CD4-positive, alpha-beta T cell treated with Interleukin-15 for 1 hour (primary cell): ENCODE results near the gene STK40.

Experiments
- DNase-seq: peaks from one replicate; pipeline ENCODE4 v3.0.0-alpha.2; 2020

Gene STK40

DNA sequence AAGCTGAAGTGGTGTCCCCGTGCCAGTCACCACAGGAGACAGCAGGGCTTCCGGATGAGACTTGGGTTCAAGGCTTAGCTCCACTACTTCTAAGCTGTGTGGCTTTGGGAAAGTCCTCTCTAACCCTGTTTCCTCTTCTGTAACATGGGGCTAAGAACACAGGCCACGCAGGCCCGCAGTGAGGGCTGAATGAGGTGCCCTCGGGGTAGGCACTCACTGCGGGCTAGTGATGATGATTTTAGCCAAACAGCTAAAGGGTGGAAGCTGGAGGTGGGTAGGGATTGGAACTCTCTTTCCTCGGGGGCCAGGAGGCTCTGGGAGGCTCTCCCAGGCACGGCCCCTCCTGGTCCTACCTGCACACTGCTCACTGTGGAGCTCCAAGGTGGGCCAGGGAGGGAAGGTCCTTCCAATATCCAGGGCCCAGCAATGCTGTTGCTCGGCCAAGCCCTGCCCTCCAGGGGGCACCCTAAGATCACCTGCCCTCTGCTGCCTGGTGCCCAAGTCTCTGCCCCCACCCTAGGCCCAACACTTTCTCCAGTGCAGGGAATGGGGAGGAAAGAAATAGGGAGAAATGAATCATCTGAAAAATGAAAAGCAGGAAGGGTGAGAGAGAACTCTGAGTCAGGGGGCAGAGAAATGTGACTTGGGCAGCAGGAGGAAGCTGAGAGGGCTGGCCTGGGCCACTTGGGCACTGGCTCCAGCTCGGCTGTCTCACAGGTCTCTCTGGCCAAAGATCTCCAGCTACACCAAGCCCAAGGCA, 43.1 kb downstream of the STK40 start:
- peak; percentile 57 for DNase-seq

DNA sequence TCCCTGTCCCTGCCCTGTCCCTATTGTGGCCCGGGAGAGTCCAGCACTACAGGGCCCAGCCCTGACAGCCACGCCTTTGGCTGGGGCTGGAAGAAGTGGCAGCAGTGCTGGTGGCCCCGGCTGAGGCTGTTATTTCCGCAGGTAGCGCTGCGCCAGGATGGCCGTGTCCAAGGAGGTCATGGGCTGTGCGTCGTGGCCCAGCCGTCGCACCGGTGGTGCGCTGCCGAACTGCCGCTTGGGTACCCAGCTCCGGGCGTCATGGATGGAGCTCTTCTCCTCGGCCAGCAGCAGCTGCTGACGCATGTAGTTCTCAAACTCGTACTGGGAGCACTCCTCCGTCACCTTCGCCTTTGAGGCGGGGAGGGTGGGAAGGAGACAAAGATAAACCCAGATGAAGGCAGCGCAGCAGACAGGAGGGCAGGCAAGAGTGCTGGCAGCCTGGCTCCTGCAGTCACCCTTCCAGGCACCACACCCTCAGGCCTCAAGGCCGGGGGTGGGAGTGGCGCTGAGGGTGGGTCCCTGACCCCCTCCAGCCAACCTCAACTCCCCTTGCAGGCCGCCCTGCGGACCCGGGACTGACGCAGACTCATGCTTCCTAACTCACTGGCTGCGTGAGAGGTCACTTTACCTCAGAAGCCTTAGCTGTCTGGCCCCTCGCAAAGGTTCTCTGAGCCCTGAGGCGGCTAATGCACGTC, 44.0 kb downstream of the STK40 start:
- DNase-seq, result no peak

DNA sequence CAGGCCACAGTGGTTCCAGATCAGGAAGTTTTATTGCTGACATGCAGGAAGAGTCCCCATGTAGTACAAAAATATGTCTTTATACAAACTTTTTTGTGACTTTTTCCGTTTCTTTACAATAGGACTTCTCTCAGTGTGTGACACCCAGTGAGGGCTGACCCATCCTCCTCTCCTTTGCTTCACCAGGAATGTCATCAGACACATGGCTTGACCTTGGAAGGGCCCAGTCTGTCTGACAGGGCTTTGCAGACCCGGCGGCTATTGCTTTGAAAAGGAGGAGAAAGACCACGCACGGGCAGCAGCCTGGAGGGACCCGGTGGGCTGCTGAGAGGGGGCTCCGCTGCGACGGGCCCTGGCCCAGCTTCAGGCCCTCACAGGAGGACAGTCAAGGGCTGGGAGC, 46.1 kb downstream of the STK40 start:
- no peak for DNase-seq

DNA sequence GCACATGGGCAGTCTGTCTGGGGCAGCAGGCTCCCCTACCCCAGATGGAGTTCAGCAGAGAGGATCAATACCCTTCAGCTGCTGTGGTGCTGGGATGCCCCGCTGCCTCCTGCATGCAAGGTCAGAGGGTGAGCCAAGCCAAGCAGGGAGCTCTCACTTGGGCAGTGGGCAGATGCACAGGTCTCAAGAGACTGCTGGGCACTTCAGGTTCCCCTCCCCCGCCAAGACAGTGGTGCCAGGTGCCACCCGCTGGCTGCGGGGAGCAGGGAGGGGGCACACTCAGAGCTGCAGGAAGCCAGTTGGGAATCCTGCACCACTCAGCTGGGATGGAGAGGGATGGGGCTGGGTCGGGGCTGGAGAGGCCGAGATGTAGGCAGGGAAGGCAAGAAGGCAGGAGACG, 46.5 kb downstream of the STK40 start:
- DNase-seq, result no peak

DNA sequence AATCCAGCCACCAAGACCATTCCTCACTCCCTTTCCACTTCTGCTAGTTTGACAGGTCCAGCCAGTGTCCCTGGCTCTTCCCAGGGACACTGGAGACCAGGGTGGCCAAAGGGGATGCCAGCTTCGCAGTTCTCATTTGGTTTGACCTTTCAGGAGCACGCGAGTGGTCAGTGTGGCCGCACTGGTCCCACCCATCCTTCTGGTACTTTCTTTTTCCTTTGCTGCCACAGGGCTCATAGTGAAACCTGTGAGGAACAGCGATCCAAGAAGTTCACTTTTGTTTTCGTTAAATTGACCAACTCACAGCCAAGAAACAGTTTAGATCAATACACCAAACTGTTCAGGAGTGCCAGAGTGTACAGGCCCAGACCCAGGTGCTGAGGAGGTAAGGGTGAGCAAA, 47.9 kb downstream of the STK40 start:
- no peak for DNase-seq

DNA sequence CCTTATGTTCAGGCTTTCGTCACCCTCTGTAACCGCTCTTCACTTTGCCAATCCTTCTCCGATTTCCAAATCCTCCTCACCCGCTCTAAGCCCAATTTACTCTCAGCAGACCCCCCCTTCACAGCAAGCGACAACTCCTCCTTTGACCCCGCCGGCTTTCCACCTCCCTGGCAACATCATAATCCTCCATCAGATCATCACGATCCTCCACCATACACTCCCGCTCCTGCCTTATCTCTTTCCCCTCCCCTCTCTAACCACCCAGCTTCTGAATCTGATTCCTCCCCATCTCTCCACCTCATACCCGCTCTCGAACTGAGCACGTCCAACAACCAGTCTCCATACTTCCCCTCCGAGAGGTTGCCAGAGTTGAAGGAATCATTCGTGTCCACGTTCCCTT, 54.8 kb downstream of the STK40 start:
- no peak for DNase-seq

DNA sequence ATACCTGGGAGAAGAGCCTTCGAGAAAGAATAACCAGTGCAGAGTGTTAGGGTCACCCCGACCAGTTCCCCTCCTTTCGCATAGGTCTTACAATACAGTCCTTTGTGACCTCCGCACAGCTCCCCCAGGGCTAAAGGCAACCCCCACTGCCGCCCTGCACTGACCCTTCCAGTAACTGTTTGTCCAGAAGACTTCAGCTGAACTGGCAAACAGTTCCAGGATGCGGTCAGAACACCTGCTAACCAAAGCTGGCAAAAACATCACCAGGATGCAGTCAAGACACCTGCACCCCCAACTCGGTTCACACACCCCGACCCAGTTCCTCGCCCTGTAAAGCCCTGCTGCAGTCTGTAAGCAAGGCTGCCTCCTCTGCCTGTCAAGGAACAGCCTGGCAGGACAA, 55.9 kb downstream of the STK40 start:
- DNase-seq, result no peak

DNA sequence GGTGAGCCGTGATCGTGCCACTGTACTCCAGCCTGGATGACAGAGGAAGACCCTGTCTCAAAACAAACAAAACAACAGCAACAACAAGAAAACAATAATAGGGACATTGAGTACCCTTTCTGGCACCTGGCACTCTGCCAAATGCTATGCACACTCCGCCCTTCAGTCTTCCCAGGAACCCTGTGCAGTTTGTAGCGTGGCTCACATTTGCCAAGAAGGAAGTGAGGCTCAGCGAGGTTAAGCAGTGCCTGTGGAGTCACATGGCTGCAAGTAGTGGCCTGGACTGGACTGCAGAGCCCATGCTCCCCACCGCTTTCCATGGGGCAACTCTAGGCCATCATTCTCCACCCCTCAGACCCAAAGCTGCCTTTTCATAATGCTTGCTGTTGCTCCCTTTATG, 57.0 kb downstream of the STK40 start:
- DNase-seq, result no peak

DNA sequence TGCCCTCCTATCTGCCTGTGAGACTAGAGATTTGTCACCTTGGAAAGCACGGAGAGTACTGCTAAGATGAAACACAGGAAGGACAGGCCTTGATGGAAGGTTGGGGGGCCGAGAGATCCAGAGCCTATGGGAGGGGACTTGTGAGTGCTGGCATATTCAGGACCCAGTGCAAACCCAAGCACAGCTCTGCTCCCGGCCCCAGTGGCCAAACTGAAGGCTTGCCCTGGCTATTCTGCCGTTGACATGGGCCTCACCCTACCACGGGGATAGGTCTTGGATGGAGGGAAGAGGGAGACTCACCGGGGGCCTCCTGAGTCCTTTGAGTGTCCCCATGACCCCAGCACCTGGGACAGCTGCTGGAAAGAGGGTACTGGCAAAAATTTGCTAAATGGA, 57.6 kb downstream of the STK40 start:
- DNase-seq, result no peak

DNA sequence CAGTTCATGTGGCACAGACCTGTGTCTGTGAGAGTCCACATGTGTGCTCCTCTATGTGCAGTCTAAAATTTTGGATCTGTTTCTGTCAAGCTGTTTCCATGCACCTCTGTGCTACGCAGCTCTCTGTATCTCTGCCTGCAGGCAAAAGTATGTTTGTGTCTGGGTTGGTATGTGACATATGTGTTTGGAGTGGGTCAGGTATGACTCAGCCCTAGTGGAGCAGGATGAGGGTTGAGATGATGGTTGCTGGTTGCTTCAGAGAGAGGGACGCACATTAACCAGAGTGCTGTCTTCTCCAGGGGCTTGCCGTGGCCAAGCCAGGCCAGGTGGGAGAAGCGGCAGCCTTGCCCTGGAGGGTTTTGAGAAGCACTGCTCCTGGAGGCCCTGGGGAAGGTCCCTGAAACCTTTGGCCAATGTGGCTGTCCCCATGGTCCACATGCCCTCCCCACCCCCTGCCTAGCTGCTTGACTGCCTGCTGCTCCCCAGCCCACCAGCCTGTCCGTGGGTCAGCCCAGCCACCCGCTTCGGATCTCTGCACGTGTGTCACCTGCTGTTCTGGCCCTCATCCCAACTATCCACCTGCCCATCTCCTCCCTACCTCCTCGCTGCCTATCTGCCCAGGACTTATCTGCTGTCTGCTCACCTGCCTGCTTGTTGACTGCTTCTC, 58.2 kb downstream of the STK40 start:
- no peak for DNase-seq

DNA sequence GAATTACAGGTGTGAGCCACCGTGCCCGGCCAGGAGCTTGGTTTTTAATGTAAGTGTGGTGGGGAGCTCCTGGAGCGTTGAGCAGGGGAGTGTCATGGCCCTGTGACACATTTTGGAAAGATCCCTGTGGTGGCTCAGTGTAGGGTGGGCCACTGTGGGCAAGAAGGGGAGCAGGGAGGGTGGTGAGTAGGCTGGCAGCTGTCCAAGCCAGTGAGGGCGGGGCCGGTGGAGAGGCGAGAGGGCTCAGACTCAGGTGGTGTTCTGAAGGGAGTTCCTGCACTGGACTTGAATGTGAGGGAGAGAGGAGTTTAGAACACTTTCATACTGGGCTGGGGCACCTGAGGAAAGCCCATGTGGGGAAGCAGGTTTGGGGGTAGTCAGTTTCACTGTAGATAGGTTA, 59.2 kb downstream of the STK40 start:
- DNase-seq, result no peak

DNA sequence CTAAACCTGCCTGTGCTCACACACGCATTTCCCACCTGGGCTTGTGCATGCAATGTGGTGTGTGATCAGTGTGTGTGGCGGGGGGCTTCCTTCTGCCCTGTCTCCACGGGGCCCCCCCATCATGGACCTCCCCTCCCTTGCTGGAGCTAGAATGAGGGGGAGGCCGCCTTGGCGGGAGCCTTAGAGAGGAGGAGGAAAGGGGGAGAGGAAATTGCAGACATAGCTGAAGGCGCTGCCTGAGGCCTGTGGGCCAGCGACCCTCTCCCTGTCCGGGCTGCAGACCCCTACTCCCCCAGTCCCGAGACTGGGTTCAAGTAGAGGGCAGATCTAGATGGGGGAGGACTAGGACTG, 61.4 kb downstream of the STK40 start:
- DNase-seq, result no peak

DNA sequence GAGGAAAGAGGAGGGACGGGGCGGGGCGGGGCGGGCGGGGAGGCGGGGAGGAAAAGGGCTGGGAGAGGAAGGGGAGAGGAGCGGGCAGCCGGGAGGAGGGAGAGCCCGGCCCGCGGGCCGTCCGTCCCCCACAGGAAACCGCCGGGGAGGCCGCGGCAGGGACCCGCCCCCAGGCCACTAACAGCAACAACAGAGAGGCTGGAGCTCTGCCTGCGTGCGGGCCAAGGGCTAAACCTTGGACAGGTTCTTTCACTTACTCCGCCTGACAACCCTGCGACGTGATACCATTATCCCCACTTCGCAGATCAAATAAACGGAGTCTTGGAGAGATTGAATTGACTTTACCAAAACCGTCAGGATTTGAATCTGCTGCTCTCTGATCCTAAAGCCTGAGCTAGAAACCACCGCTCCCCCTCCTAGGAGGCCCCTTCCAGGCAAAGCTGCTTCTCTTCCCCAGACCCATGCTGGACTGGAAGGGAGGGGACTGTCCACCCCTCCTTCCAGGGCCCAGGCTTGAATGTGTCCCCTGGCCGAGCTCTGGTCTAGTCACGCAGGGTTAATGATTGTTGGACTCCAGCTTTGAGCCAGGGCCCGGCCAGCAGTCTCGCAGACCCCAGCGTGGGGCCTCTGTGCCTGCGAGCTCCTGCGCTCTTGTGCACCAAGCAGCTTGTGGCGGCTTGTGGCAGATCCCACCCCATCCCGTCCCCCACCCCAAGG, 61.9 kb downstream of the STK40 start, which contains the start of gene EVA1B:
EVA1B (minus strand) TSS at position 10 of the 717 bp plus-strand sequence. CDS start 608 bp downstream, outside the sequence.
- DNase-seq, result peak; percentile 41

DNA sequence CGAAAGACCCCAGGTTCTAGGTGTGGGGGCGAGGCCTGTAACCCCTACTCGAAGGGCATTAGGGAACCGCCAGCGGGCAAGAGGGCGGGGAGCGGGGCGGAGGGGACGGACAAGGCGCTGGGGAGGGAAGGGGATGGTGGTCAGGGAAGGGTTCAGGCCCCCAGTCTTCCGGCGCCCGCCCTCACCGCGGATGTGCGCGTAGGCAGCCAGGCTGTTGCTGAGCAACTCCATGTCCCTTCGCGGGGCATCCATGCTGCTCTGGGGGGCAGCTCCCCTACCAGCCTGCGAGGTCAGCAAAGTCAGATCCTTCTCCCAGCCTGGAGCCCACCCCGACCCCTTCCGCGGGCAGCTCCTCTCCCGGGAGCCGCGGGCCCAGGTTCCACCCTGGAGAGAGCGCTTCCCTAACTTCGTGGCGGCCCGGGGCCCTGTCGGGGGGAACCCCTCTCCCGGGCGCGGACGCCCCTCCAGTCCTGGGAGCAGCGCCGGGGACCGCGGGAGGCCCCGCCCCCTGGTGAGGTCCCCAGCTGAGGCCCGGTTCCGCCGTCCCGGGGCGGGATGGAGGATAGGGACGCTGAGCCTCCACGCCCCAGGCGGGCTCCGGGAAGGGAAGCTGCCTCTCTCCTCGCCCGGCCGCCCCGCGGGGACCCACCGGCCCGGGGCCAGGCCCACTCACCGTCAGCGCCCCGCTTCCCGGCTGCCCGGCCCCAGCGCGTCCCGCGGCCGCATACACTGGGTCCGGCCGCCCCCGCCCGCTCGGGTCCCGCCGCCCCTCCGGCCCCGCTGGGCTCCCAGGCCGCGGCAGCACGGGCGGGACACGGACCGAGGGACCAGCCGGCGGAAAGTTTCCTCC, 62.7 kb downstream of the STK40 start:
- peak; percentile 39 for DNase-seq

DNA sequence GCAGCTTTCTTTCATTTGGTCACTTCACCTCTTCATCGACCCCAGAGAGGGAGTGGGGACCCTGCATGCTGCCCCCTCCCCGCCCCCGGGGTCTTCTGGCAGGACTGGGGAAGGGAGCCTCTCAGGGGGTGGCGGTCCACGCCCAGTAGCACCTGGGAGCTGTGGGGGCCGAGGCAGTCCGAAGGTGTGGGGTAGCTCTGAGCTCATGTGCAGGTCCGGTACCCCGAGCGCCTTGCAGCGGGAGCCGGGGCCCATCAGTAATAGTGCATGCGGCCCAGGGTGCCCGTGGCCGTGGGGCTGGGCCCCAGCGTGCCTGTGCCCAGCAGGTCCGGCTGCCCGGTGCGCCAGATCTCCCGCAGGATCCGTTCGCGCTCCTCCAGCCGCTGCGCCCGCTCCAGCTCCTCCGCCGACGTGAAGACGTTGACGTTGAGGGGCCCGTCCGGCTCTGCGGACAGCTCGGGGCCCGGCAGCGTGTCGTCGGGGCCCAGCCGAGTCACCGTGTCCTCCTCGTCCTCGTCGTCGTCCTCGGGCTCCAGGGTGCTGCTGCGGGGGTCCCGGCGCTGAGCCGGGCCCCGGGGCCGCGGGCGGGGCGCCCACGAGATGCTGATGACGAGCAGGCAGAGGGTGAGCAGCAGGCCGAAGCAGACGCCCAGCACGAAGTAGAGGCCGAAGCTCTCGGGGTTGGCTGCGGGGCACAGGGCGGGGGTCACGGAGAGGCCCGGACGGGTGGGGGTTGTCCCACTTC, 63.5 kb downstream of the STK40 start:
- no peak for DNase-seq

DNA sequence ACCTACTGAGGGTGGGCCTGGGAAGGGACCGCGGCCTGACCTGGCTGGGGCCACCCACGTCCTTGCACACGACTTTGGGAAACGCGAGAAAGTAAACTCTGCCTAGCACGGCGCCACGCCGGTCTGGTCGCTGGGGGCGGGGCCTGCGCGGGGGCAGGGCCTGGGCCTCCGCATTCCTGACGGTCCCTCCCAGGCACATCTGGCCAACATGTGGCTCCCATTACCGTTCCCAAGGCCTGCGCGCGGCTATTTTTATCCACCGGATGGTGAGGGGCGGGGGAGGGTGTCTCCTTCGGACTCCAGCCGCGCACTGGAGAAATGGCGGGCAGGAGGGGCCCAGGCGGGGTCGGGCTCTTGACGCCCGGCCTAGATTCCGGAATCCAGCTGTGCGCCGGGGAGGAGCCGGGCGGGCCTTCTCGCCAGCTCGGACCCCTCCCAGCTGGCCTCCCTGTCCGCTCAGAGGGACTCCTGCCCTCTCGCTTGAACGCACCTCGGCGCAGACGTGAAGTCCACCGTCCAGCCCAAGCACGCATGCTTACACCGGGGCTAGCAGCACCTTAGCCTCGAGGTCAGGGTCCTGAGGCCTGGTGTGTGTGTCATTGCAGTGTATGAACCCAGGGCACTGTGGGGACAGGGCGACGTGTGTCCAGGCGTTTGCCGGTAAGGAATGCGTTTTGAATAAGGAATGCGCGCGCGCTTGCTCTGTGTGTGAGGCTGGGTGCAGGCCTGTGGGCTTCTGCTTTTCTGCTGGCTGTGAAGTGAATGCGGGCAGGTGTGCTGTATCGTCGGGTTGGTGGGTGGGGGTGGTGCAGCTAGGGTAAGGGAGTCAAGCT, 64.4 kb downstream of the STK40 start:
- peak; percentile 23 for DNase-seq

DNA sequence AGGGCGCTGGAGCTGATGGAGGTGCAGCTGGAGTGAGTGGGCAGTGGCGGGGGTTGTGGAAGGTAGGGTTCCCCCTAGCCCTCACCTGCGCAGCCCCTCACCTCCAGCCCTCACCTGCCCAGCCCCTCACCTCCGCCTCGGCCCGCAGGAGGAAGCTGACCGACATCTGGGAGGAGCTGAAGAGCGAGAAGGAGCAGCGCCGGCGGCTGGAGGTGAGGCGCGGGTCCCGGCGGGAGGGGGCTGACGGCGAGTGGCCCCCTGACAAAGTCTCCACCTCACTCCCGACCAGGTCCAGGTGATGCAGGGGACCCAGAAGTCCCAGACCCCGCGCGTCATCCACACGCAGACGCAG, 65.0 kb downstream of the STK40 start:
- no peak for DNase-seq

DNA sequence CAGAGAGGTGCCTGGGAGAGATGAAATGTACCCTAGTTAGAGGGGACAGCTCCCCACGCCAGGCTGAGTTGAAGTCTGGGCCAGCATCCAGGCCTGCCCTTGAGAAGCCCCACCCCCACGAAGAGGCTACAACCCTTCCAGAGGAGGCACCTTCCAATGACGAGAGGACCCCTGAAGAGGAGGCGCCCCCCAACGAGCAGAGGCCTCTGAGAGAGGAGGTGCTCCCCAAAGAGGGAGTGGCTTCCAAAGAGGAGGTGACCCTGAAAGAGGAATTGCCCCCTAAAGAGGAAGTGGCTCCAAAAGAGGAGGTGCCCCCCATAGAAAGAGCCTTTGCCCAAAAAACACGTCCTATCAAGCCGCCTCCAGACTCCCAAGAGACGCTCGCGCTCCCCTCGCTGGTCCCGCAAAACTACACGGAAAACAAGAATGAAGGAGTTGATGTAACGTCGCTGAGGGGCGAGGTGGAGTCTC, 65.4 kb downstream of the STK40 start:
- DNase-seq, result peak; percentile 22

DNA sequence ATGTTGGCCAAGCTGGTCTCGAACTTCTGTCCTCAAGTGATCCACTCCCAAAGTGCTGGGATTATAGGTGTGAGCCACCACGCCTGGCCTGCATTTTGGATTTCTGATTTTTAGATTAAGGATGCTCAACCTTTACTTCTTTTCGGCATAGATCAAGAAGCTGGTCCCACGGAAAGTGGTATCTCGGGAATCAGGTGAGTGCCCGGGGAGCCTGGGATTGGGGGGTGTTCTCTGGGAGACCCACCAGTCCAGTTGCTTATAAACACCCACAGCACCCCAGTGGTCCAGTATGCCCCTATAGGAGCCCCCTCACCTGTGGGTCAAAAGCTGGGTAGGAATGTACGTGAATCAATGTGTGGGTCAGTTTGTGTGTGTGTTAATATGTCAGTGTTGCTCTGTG, 76.3 kb downstream of the STK40 start:
- no peak for DNase-seq

DNA sequence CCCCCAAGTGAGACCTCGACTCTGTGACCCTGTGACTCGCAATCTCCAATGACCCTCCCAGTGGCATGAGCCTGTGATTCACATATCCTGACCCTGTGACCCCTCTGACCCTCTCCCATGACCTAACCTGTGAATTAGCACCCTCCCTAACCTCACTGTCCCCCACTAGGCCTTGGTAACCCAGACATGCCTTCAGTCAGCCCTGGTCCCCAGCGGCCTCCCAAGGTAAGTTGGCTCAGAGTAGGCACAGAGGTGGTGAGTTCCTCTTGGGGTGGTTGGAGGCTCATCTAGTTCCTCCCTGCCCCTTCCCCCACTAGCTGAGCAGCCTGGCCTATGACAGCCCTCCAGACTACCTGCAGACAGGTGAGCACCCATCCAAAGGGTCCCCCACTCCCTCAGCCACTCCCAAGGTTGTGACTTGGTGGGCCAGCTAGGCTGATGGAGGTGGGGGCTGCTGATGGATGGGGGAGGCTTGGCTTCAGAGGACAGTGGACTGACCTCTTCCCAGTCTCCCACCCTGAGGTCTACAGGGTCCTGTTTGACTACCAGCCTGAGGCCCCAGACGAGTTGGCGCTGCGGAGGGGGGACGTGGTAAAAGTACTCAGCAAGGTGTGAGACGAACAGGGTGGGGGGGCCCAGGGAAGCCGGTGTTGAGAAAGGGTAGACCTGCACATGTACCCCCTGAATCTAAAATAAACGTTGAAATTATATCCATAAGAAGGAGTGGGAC, 78.0 kb downstream of the STK40 start:
- no peak for DNase-seq
